Activated CD4-positive, CD25-positive, alpha-beta regulatory T cell treated with anti-CD3 and anti-CD28 coated beads, Interleukin-2, amount 50 U/mL, for 72 hours (primary cell): Measurements from ENCODE around the gene KPNA6.
"Not testable (repeated sequence)": the region's sequence is repeated elsewhere in the genome, so short reads cannot be mapped to it uniquely, and the experiment has no call there.

Source experiments
- DNase-seq: peaks from one replicate; pipeline ENCODE4 v3.0.0; 2021

Gene KPNA6

GRCh38 chr1:32143302-32143695, 35.4 kb downstream of the KPNA6 start:
- DNase-seq, result not testable (repeated sequence)

- DNase-seq, result no peak
These were observed 36.2 kb downstream of the KPNA6 start for GRCh38 chr1:32144033-32144432.

- not testable (repeated sequence) for DNase-seq
These were observed 39.9 kb downstream of the KPNA6 start for GRCh38 chr1:32147799-32148198.

- DNase-seq, result no peak
These were observed 43.0 kb downstream of the KPNA6 start for GRCh38 chr1:32150847-32151246.

GRCh38 chr1:32151319-32151787, 43.5 kb downstream of the KPNA6 start:
- DNase-seq, result no peak

GRCh38 chr1:32159189-32159588, 51.3 kb downstream of the KPNA6 start:
- DNase-seq, result no peak

GRCh38 chr1:32163405-32163804, 55.5 kb downstream of the KPNA6 start:
- DNase-seq, result no peak

GRCh38 chr1:32165633-32166032, 57.8 kb downstream of the KPNA6 start:
- not testable (repeated sequence) for DNase-seq

- DNase-seq, result no peak
These were observed 63.1 kb downstream of the KPNA6 start for GRCh38 chr1:32170991-32171390.

- no peak for DNase-seq
These were observed 64.9 kb downstream of the KPNA6 start for GRCh38 chr1:32172621-32173245.

GRCh38 chr1:32178380-32179192, 70.7 kb downstream of the KPNA6 start:
- DNase-seq, result no peak

- DNase-seq, result no peak
These were observed 71.3 kb downstream of the KPNA6 start for GRCh38 chr1:32179193-32179442.

- peak; percentile 89 for DNase-seq
These were observed 71.8 kb downstream of the KPNA6 start, which contains the start of gene TXLNA for GRCh38 chr1:32179443-32180185. Gene TXLNA (plus strand): TSS chr1:32179675. CDS start chr1:32180346, 671 bp downstream.

- DNase-seq, result peak; percentile 48
These were observed 72.6 kb downstream of the KPNA6 start for GRCh38 chr1:32180186-32181060.

- no peak for DNase-seq
These were observed 73.2 kb downstream of the KPNA6 start for GRCh38 chr1:32181065-32181464.

- no peak for DNase-seq
These were observed 73.7 kb downstream of the KPNA6 start for GRCh38 chr1:32181563-32181962.

- no peak for DNase-seq
These were observed 74.2 kb downstream of the KPNA6 start for GRCh38 chr1:32182060-32182459.

- DNase-seq, result no peak
These were observed 76.8 kb downstream of the KPNA6 start for GRCh38 chr1:32184650-32185049.

- no peak for DNase-seq
These were observed 78.2 kb downstream of the KPNA6 start for GRCh38 chr1:32186077-32186476.

- no peak for DNase-seq
These were observed 78.6 kb downstream of the KPNA6 start for GRCh38 chr1:32186491-32186890.

GRCh38 chr1:32187850-32188249, 80.0 kb downstream of the KPNA6 start:
- no peak for DNase-seq

- DNase-seq, result no peak
These were observed 84.5 kb downstream of the KPNA6 start for GRCh38 chr1:32192220-32192948.
